Iris pigment epithelial cell (primary cell): ENCODE measurements around the gene F11.
A peak's percentile ranks its signal among the peaks of the same experiment; 100 is the strongest.
"Not testable (repeated sequence)": the region's sequence is repeated elsewhere in the genome, so short reads cannot be mapped to it uniquely, and the experiment has no call there.

Experiments
- DNase-seq: peaks from one replicate; pipeline ENCODE4 v3.0.0-alpha.2; 2011; ENCODE audit warnings: low read depth

Gene F11

DNA sequence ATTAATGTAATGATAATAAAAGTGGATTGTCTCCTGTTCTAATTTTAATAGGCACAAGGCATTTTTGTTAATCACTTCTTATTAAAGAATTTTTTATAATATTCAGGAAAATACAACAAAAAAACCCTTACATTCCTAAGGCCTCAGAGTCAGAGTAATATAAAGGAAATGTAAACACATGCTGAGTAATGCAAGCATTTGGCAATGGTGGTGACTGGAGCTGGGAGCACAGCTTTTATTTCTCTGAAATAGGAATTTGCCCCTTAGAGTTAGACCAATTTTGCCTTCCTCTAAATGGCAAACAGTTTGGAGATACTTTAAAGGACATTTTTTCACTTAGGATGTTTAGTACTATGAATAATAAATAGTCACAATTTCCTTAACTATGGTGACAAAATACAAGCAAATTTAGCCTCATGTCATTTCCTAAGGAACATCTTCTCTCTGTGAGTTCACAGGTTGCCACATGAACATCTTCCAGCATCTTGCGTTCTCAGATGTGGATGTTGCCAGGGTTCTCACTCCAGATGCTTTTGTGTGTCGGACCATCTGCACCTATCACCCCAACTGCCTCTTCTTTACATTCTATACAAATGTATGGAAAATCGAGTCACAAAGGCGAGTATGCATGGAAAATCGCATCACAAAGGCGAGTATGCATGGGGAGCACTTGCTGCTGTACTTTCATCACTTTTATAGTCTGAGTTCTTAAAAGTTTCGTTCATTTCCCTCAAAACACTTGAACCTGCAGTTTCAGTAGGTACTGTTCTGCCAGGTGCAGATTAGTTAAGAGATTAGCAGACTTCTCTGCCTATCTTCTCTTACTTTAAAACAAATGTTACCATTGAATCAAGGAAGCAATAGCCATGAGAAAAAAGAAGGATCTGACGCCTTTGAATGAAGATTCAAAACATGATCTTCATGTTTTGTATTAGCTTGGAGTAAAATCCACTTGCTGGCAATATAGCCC lies 15.9 kb upstream of the F11 start:
- peak; percentile 69 for DNase-seq

DNA sequence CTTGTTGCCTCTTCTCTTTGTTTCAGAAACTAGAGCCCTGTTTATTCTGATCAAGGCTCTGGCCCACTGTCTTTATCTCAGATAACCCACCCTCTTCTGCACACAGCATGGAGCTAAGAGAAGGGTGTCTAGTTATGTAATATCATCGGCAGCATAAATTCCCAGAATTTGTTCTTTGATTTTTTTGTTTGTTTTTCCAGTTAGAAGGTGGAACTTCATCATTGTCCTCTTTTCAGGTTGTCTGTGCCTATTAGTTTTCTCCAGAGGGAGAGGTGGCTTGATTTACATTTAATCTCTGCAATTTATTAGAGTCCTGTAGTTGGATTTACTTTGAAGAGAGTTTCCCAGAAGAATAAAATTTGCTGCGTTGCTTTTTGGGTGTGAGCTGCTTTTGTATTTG lies 15.2 kb upstream of the F11 start:
- DNase-seq: no peak

DNA sequence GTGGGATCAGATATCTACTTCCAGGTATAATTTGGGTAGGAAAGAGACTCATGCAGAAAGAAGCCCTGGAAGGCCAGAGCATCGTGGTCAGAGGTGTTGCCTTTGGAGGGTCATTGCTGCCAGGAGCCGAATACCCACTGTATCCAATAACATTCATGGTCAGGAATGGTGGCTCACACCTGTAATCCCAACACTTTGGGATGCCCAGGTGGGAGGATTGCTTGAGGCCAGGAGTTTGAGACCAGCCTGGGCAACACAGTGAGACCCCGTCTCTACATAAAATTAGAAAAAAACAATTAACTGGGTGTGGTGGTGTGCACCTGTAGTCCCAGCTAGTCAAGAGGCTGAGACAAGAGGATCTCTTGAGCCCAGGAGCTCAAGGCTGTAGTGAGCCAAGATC lies 10.9 kb upstream of the F11 start:
- DNase-seq: no peak

- DNase-seq: no peak
Observed at GRCh38 chr4:186258216-186258811, 7.7 kb upstream of the F11 start.

GRCh38 chr4:186260117-186260503 lies 5.9 kb upstream of the F11 start:
- no peak for DNase-seq

GRCh38 chr4:186260504-186261448 lies 5.2 kb upstream of the F11 start:
- no peak for DNase-seq

DNA sequence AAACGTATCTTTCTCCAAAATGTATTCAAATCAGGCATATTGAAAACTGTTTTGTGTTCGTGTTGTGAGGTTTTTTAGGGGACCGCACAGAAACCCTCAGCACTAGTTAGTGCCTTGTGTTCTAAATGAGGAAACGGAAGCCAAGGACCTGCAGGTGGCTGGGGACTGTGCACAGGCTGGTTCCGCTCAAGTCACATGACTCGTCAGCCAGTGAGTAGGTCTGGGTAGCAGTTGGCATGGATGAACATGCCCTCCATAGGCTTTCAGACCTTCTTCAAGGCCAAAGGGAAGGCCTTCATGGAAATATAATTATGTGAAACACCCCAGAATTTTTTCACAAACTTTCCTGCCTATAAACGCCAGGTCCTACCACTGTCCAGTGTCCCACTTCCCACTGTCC lies 1.3 kb upstream of the F11 start:
- DNase-seq: no peak

DNA sequence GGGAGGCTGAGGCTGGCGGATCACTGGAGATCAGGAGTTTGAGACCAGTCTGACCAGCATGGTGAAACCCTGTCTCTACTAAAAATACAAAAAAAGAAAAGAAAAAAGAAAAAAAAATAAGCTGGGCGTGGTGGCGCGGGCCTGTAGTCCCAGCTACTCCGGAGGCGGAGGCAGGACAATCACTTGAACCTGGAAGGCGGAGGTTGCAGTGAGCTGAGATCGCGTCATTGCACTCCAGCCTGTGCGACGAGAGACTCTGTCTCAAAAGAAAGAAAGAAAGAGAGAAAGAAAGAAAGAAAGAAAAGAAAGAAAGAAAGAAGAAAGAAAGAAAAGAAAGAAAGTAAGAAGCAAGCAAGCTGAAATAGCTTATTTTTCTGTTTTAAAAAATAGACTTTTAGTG lies 739 bp upstream of the F11 start:
- not testable (repeated sequence) for DNase-seq

DNA sequence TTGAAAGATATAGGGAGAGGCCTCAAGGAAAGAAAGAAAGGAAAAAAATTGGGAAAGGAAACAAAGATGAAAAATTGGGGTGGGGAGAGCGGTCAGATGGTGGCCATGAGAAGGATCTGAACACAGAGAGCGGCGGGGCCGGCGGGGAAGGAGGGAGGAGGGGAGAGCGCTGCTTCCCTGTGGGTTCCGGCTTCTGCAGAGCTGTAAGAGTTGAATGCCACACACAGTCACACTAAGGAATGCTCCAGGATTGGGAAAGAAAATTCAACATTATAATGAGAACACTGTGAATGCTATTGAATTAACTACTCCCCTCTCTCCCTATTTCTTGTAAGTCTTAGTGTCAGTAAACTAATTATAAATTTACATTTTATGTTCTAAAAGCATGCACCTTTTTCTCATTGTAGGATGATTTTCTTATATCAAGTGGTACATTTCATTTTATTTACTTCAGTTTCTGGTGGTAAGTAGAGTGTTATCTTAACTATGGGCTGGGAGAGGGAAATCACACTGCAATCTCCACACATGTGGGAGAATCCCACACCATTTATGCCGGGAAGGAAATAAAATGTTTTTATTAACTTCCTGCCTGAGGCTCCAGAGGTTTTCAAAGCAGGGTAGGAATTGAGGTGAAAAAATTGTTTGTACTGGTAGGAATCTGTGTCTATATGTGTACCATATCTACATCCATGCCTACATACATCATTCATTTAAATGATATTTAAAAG lies 904 bp downstream of the F11 start:
- DNase-seq: peak; percentile 22

DNA sequence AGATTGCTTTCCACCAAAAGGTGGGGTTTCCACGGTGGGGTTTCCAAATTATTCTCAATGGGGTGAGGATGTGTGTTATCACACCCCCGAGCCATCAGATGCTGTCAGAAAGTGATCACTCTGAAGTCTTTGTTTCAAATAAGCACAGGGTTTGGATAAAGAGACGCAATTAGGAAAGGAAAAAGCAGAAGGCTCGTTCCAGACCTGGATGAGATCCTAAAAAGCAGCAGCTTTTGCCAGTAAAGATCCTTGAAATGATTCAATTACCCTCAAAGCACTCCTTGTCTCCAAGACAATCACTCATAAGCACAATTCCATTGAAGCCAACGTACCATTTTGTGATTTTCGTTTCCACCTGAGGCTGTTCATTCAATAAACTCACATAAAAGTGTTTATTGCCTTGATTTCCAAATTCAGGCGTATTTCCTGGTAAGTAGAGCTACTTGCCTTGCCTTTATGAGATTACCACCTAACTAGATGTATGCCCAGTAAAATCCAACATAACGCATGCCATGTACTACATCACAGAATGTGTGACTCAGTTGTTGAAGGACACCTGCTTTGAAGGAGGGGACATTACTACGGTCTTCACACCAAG lies 5.2 kb downstream of the F11 start:
- no peak for DNase-seq

DNA sequence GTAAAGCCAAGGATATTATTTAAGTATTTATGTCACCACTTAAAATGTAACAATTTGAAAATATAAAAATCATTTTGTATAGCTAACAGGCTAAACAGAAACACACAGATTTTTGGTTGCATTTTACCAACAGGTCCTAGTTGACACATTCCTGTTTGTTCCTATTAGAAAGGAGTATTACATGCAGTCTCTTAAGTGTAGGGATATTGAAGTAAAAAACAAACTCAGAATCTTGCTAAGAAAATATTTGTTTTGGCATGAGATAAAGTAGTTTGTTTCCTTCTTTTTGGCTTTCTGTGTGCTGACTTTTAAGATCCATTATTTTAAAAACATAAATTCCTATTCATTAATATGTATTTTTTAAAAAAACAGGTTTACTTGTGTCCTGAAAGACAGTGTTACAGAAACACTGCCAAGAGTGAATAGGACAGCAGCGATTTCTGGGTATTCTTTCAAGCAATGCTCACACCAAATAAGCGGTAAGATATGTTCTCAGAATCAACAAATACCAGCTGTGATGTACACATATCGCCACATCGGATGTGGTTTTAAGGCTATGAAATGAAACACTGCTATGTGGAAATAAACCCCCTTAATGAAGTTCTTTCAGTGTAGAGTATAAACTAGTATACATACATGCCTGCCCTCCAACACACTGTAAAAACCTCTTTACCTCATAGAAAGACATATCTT lies 6.9 kb downstream of the F11 start:
- DNase-seq: peak; percentile 32

DNA sequence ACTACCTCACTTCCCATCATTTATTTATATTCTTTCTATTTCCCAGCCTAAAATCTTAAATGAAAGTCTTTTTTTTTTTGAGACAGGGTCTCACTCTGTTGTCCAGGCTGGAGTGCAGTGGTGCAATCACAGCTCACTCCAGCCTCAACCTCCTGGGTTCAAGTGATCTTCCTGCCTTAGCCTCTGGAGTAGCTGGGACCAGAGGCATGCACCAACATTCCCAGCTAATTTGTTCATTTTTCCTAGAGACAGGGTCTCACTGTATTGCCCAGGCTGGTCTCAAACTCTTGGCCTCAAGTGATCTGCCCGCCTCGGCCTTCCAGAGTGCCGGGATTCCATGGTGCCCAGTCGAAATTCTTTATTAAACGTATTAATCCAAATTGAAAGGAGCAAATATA lies 7.4 kb downstream of the F11 start:
- not testable (repeated sequence) for DNase-seq

GRCh38 chr4:186283311-186283710 lies 17.3 kb downstream of the F11 start:
- DNase-seq: no peak

GRCh38 chr4:186285147-186285546 lies 19.2 kb downstream of the F11 start:
- DNase-seq: no peak

GRCh38 chr4:186286581-186286980 lies 20.6 kb downstream of the F11 start:
- no peak for DNase-seq

DNA sequence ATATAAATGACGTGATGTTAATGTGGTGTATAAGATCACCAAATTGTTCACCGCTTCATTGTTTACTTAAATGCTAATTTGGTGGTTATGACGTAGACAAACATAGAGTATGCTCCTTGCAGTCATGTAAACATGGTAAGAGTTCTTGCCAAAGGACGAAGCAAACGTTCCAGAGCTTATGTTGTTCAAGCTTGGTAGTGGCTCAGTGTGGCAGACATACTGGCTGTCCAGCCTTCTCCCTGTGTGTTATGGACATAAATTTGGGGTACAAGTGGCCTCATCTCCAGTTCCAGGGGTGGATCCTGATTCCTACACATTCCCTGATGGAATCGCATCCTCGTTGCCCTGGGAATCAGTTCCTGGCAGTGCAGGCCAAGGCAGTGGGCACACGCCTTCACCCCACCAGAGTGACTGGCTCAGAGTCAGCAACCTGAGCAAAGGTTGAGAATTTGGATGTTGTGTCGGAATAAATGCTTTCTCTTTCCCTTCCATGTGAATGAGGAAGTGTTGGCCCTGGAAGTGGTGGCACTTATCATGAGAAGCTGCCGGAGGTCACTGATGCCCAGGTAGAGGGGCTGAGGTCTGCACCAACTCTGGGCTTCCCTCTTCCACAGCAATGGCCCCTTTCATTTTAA lies 25.4 kb downstream of the F11 start:
- DNase-seq: no peak

DNA sequence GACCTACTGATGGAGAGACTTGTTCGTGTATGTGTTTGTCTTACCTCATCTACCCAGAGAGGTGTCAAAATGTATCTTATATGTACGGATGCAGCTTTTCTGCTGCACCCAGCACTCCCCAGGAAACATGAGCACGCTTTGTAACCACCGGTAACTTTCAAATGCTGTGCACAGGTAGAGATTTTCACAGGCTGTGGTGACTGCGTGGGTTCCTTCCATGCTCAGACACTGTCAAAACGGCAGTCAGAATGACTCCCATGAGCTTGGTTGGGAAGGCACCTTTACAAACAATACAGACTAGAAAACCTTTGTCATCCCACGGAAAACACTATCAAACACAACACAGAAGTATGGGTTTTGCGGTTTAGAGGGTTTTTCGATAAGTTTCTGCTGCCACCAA lies 28.2 kb downstream of the F11 start:
- DNase-seq: no peak

- DNase-seq: no peak
Observed at GRCh38 chr4:186296481-186296880, 30.5 kb downstream of the F11 start.

DNA sequence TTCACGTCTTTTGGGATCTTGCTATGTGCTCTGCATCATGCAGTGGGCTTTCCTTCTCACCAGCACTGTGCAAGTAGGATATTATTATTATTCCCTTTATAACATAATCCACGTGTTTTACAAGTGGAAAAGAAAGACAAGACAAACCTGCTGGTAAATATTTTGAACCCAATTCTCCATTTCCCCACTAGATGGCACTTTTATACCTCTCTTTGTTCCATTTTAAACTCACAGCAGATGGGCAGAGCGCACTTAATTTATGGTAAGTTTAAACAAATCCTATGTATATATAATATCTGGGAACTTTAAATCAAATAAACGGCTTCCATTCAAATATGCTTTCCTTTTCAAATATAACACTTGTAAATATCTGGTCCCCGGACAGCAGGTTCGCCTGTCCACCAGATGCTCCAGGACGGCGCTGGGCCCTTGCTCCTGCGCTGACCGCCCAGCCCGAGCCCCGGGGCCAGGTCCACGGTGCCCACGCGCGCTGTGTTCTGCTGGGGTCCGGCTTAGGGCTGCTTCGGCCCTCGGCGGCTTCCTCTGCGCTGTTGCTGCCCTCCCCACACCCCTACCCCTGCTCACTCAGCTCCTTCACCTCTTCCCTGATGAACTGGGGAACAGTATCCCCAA lies 31.1 kb downstream of the F11 start:
- peak; percentile 67 for DNase-seq
